Uterus (tissue), 4 donors: ENCODE measurements around the gene ACAA2. TPM values are rescaled to one million over a fixed set of nuclear protein-coding genes. Genes with fewer than 3 reads are reported as not detected.
"Not testable (repeated sequence)": the region's sequence is repeated elsewhere in the genome, so short reads cannot be mapped to it uniquely, and the experiment has no call there.

Experiments
- DNase-seq, 2 donors: peaks; one replicate each; pipeline ENCODE4 v3.0.0-alpha.2; 2019 to 2020
- H3K27ac ChIP-seq, 2 donors: fragments of 200-600 bp; sonication (generic); 1 replicate in 1 of 2; 2 replicates in 1 of 2; pipeline ENCODE4 v1.5.1; 2016 to 2018
- H3K27me3 ChIP-seq, 2 donors: fragments of 200-600 bp; sonication (generic); one replicate each; pipeline ENCODE4 v1.5.1; 2018 to 2019; ENCODE audit warnings: control low read depth in 1 of 2
- H3K36me3 ChIP-seq, 2 donors: fragments of 200-600 bp; sonication (generic); one replicate each; pipeline ENCODE4 v1.5.1; 2019; ENCODE audit warnings: control low read depth in 1 of 2
- H3K4me1 ChIP-seq, 2 donors: fragments of 200-600 bp; sonication (generic); one replicate each; pipeline ENCODE4 v1.5.1; 2018 to 2019; ENCODE audit warnings: control low read depth in 1 of 2
- H3K4me3 ChIP-seq, 2 donors: fragments of 200-600 bp; sonication (generic); 1 replicate in 1 of 2; 2 replicates in 1 of 2; pipeline ENCODE4 v1.5.1; 2018 to 2019; ENCODE audit warnings: mild to moderate bottlenecking in 1 of 2
- H3K9me3 ChIP-seq, 2 donors: fragments of 200-600 bp; sonication (generic); one replicate each; pipeline ENCODE4 v1.5.1; 2019; ENCODE audit warnings: control low read depth in 1 of 2
- POLR2A ChIP-seq, 2 donors: fragments of 450-650 bp; IDR thresholded peaks; one replicate each; pipeline ENCODE4 v1.6.1; 2016; ENCODE audit warnings: antibody characterized with exemption in 2 of 2, mild to moderate bottlenecking in 1 of 2, moderate library complexity in 1 of 2
- intact Hi-C: fragments of 100-400 bp; cut with DNase I; formaldehyde crosslinking; loops from one replicate; pipeline ENCODE4 v1.15.1; 2023; ENCODE audit warnings: low total_unique reads
- total RNA-seq, 4 donors: library from RNA; depleted of rRNA in 3 of 4; stranded (reverse); fragments of >200 nt in 3 of 4; gene quantifications; one replicate each; pipeline versions ENCODE4 v1.1.0 to v1.2.4, GENCODE V29; 2014 to 2023
- TF ChIP-seq, protein P1 (sequence below), 4 experiments: fragments of 200-600 bp in 2 of 4; fragments of 450-650 bp in 2 of 4; sonication (generic) in 2 of 4; IDR thresholded peaks; one replicate each; pipeline ENCODE4 v1.5.1; 2016 to 2019; ENCODE audit warnings: antibody characterized with exemption in 4 of 4, mild to moderate bottlenecking in 2 of 4, moderate library complexity in 1 of 4
- donor health status: DM: yes; HTN: yes; CAD: no.

ACAA2 gene
- total RNA-seq, 4 donors from 2014 or later: 21.8 to 50.5 (median 41.7) TPM

DNA sequence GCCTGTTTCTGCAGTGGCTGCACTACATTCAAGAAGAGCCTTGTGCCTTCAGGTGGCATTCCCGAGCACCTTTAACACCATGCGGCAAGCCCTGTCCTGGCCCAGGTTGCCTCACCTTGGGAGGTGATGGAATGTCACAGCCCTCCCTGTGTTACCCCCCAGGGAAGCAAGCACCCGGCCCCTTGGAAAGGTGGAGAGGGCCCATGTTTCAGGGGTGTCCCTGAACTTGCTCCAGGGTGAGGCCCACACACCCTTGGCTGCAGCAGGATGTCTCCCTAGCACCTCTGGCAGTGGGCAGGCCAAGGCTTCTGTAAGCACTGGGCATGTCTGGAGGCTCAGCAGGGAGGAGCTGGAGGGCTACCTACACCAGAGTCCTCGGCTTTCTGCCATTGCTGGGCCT lies 29.3 kb upstream of the ACAA2 start:
- H3K4me3 ChIP-seq: no peak overlapping the region
- no peak for DNase-seq
- TF ChIP-seq POLR2A (IDR thresholded peaks at IDR 0.05): no peak
- H3K27me3 ChIP-seq: no peaks in the 10 kb centered on the region
- no peaks in the 10 kb centered on the region for H3K36me3 ChIP-seq
- no peak overlapping the region for H3K27ac ChIP-seq
- no peaks in the 10 kb centered on the region for H3K4me1 ChIP-seq
- no peaks in the 10 kb centered on the region for H3K9me3 ChIP-seq
- intact Hi-C loops: no loop called here

DNA sequence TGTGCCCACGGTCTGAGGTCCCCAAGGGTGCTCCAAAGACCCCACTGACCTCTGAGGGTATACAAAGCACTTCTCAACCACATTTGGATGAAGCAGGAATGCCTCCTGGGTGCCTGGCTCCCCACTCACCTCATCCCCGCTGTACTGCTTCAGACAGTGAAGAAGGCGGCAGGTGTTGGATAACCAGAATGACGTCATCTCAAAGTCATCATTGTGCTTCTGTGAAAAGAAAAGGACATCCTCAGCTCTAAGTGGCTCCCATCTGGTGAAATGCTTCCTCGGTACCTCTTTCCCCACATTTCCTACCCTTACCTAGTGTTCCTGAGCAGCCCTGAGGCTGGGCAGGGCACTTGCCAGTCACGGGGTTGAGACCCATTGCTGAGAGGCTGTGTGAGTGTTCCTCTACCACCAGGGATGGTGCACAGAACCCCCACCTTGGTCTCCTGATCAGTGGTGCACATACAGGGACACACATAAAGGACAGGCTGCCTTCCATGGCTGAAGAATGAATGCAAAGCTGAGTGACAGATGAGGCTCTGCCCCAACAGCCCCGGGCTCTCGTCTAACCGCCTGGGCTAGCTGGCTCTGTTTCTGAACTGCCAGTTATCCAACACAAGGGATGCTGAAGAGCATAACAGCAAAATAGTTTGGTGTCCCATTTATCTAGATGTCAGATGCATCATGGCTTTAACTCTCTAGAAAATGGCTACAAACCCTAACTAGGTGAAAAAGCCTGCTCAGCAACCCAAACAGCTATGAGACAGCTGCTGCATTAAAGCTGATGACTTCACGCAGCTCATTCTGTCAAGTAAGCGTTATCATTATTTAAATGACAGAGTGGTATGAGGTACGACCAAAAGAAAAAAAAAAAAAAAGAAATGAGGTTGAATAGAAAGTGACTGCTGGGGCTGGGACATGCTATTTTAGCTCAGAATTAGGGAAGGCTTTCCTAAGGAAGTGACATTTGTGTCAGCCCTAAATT lies 28.2 kb upstream of the ACAA2 start:
- Histone ChIP-seq H3K27me3 (no peaks in the 10 kb centered on the region), H3K4me1 (no peaks in the 10 kb centered on the region), H3K9me3 (no peaks in the 10 kb centered on the region), H3K27ac (no peak overlapping the region), H3K36me3 (no peaks in the 10 kb centered on the region), H3K4me3 (no peak overlapping the region)
- intact Hi-C loops: no loop called here
- TF ChIP-seq, protein P1, sequence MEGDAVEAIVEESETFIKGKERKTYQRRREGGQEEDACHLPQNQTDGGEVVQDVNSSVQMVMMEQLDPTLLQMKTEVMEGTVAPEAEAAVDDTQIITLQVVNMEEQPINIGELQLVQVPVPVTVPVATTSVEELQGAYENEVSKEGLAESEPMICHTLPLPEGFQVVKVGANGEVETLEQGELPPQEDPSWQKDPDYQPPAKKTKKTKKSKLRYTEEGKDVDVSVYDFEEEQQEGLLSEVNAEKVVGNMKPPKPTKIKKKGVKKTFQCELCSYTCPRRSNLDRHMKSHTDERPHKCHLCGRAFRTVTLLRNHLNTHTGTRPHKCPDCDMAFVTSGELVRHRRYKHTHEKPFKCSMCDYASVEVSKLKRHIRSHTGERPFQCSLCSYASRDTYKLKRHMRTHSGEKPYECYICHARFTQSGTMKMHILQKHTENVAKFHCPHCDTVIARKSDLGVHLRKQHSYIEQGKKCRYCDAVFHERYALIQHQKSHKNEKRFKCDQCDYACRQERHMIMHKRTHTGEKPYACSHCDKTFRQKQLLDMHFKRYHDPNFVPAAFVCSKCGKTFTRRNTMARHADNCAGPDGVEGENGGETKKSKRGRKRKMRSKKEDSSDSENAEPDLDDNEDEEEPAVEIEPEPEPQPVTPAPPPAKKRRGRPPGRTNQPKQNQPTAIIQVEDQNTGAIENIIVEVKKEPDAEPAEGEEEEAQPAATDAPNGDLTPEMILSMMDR (IDR thresholded peaks at IDR 0.05): no peak
- no peak for TF ChIP-seq POLR2A (IDR thresholded peaks at IDR 0.05)
- no peak for DNase-seq

GRCh38 chr18:49839012-49839411 lies 25.7 kb upstream of the ACAA2 start:
- H3K27me3 ChIP-seq: no peaks in the 10 kb centered on the region
- no peak overlapping the region for H3K27ac ChIP-seq
- intact Hi-C loops: no loop called here
- no peaks in the 10 kb centered on the region for H3K9me3 ChIP-seq
- DNase-seq: no peak
- H3K4me3 ChIP-seq: no peak overlapping the region
- no peak for TF ChIP-seq POLR2A (IDR thresholded peaks at IDR 0.05)
- TF ChIP-seq, protein P1 (IDR thresholded peaks at IDR 0.05): no peak
- no peaks in the 10 kb centered on the region for H3K4me1 ChIP-seq
- no peaks in the 10 kb centered on the region for H3K36me3 ChIP-seq

GRCh38 chr18:49838381-49838780 lies 25.0 kb upstream of the ACAA2 start:
- Histone ChIP-seq H3K9me3 (no peaks in the 10 kb centered on the region), H3K27me3 (no peaks in the 10 kb centered on the region), H3K4me3 (no peak overlapping the region), H3K36me3 (no peaks in the 10 kb centered on the region), H3K4me1 (no peaks in the 10 kb centered on the region), H3K27ac (no peak overlapping the region)
- TF ChIP-seq POLR2A (IDR thresholded peaks at IDR 0.05): no peak
- TF ChIP-seq, protein P1 (IDR thresholded peaks at IDR 0.05): no peak
- intact Hi-C loops: no loop called here
- DNase-seq: no peak

- no peaks in the 10 kb centered on the region for H3K27me3 ChIP-seq
- H3K4me1 ChIP-seq: no peaks in the 10 kb centered on the region
- intact Hi-C loops: no loop called here
- H3K9me3 ChIP-seq: no peaks in the 10 kb centered on the region
- no peaks in the 10 kb centered on the region for H3K36me3 ChIP-seq
- no peak for DNase-seq
- no peak overlapping the region for H3K27ac ChIP-seq
- TF ChIP-seq, protein P1 (IDR thresholded peaks at IDR 0.05): no peak
- TF ChIP-seq POLR2A (IDR thresholded peaks at IDR 0.05): no peak
- no peak overlapping the region for H3K4me3 ChIP-seq
These were observed 24.6 kb upstream of the ACAA2 start for GRCh38 chr18:49837889-49838288.

- H3K9me3 ChIP-seq, H3K36me3 ChIP-seq, H3K27me3 ChIP-seq, H3K4me3 ChIP-seq, H3K4me1 ChIP-seq, H3K27ac ChIP-seq, DNase-seq, intact Hi-C loops: not testable (repeated sequence)
These were observed 24.0 kb upstream of the ACAA2 start for GRCh38 chr18:49837316-49837835.
